GM21619 (cell line): ENCODE results near the gene COX6A2.

ENCODE experiments used
- ATAC-seq: cut with Tn5 transposase; IDR thresholded peaks from one replicate; pipeline ENCODE4 v1.9.1; 2021; ENCODE audit not compliant: unreplicated experiment

COX6A2 gene

GRCh38 chr16:31428279-31428597, at the start of gene COX6A2:
Gene COX6A2, minus strand, starts transcription at chr16:31428360. Its CDS starts 35 bp downstream, at chr16:31428325.
- ATAC-seq: no peak

GRCh38 chr16:31477220-31478216, 49.4 kb upstream of the COX6A2 start:
- ATAC-seq: peak; percentile 31

- ATAC-seq: peak; percentile 55
Observed at GRCh38 chr16:31476303-31477219, 48.4 kb upstream of the COX6A2 start.

- no peak for ATAC-seq
Observed at GRCh38 chr16:31475946-31476302, 47.8 kb upstream of the COX6A2 start.

- no peak for ATAC-seq
Observed at GRCh38 chr16:31474773-31475738, 46.9 kb upstream of the COX6A2 start.

- ATAC-seq: no peak
Observed at GRCh38 chr16:31474173-31474714, 46.1 kb upstream of the COX6A2 start.

GRCh38 chr16:31473264-31473984, 45.3 kb upstream of the COX6A2 start:
- no peak for ATAC-seq

GRCh38 chr16:31472709-31473203, 44.6 kb upstream of the COX6A2 start:
- ATAC-seq: no peak

GRCh38 chr16:31471875-31472708, 43.9 kb upstream of the COX6A2 start, which contains the start of gene TGFB1I1:
Gene TGFB1I1, plus strand, starts transcription at chr16:31472152. Its CDS starts 37 bp downstream, at chr16:31472189.
- ATAC-seq: no peak

GRCh38 chr16:31471241-31471874, 43.2 kb upstream of the COX6A2 start:
- ATAC-seq: no peak

GRCh38 chr16:31470615-31471014, 42.5 kb upstream of the COX6A2 start:
- no peak for ATAC-seq

GRCh38 chr16:31467858-31468257, 39.7 kb upstream of the COX6A2 start:
- ATAC-seq: no peak

- ATAC-seq: peak; percentile 85
Observed at GRCh38 chr16:31467151-31467773, 39.1 kb upstream of the COX6A2 start.

GRCh38 chr16:31466381-31466841, 38.3 kb upstream of the COX6A2 start:
- ATAC-seq: no peak

- no peak for ATAC-seq
Observed at GRCh38 chr16:31465788-31466370, 37.7 kb upstream of the COX6A2 start.

GRCh38 chr16:31464781-31465260, 36.7 kb upstream of the COX6A2 start:
- no peak for ATAC-seq

GRCh38 chr16:31464348-31464769, 36.2 kb upstream of the COX6A2 start:
- ATAC-seq: no peak
